GM21825 (cell line): Measurements from ENCODE around the gene TNFSF4.
A peak's percentile ranks its signal among the peaks of the same experiment; 100 is the strongest.
"Not testable (repeated sequence)": the region's sequence is repeated elsewhere in the genome, so short reads cannot be mapped to it uniquely, and the experiment has no call there.

Experiments
- ATAC-seq: cut with Tn5 transposase; IDR thresholded peaks from one replicate; pipeline ENCODE4 v1.9.1; 2021; ENCODE audit warnings: mild to moderate bottlenecking, moderate library complexity; ENCODE audit not compliant: unreplicated experiment

Gene TNFSF4

GRCh38 chr1:173206816-173207568 is at the start of gene TNFSF4:
Gene TNFSF4, minus strand, starts transcription at chr1:173207331. Its CDS starts 155 bp downstream, at chr1:173207176.
- no peak for ATAC-seq

DNA sequence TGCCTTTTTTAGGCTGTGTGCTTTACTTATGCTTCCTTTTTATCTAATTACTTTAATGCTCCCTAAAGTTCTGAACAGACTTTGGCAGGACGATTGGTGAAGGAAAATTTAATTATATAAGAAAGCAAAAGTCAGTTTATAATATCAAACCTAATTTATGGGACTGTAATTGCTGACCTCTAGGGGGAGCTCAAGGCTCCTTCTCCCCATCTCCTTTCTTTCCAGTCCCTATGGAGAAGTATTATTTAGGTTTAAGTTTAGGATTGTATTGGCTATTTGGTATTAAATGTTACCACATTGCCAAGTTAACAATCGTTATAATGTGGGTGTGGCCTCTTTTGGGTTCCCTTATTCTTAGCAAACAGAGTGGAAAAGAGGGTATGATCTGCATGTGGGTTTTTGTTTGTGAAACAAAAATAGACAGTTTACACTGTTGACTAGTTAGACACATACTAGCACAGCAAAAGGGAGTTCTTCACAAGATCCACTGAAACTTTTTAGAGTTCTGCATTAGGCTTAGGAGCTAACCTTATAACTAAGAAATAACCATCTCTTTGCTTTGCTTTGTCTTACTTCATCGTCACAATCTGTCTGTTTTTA is 48.2 kb upstream of the TNFSF4 start:
- ATAC-seq = no peak

- ATAC-seq = no peak
Measured at GRCh38 chr1:173253046-173253445, 45.9 kb upstream of the TNFSF4 start.

DNA sequence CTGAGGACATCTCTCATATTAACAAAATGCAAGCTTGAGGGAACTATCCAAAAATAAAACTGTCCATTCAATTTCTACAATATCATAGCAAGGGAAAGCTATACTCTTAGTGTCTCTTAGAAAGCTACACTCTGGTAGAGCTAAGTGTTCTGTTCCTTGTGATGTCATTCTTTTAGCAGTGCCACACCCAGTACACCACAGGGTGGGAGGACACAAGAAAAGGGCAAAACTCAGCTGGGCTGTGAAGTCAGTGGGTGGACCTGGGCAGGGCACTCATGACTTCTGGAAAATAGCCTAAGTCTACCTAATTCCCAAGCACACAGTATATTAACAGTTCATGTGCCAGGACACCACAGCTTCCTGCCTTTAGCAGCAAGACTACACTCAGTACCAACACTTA is 42.2 kb upstream of the TNFSF4 start:
- ATAC-seq = no peak

DNA sequence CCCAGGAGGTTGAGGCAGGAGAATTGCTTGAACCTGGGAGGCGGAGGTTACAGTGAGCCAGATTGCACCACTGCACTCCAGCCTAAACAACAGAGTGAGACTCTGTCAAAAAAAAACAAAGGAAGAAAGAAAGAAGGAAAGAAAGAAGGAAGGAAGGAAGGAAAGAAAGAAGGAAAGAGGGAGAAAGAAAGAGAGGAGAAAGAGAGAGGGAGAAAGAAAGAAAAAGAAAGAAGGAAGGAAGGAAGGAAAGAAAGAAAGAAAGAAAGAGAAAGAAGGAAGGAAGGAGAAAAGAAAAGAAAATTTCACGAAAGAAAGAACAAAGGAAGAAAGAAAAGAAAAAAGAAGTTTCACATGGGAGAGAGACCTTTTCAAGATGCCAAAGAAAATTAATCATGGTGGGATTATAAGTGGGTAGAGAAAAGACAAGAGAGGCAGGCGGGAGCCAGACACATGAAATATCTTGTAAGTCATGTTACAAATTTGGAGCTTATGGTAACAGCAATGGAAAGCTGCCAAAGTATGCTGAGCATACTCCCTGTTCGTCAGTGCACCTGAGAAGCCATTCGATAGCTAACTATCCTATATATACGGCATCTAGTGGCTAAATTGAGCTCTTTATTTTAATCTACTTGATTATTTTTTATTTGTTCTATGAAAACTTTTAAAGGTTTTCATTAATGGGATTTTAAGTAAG is 41.3 kb upstream of the TNFSF4 start:
- no peak for ATAC-seq

GRCh38 chr1:173245892-173246291 is 38.8 kb upstream of the TNFSF4 start:
- no peak for ATAC-seq

- no peak for ATAC-seq
Measured at GRCh38 chr1:173243300-173243699, 36.2 kb upstream of the TNFSF4 start.

GRCh38 chr1:173241528-173242347 is 34.6 kb upstream of the TNFSF4 start:
- ATAC-seq = no peak

GRCh38 chr1:173240609-173241008 is 33.5 kb upstream of the TNFSF4 start:
- ATAC-seq = no peak

DNA sequence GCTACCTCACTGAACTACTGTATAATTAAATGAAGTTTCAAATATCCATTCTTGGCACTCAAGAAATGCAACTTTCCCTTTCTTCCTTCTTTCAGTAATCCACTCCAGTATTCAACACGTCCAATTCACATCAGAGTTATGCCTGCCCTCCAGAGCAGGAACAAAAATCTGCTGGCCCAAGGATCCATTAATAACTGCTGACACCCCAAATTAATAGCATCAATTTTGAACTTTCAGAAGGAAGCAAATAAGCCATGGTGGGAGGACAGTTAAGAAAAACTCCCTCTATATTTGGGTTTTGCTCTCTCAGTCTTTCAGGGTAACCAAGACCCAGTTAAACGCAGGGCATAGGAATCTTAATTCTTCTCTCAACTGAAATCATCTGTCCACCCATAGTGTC is 31.9 kb upstream of the TNFSF4 start:
- ATAC-seq = no peak

- ATAC-seq = no peak
Measured at GRCh38 chr1:173234899-173235298, 27.8 kb upstream of the TNFSF4 start.

GRCh38 chr1:173234434-173234833 is 27.3 kb upstream of the TNFSF4 start:
- not testable (repeated sequence) for ATAC-seq

- ATAC-seq = not testable (repeated sequence)
Measured at GRCh38 chr1:173229031-173229430, 21.9 kb upstream of the TNFSF4 start.

DNA sequence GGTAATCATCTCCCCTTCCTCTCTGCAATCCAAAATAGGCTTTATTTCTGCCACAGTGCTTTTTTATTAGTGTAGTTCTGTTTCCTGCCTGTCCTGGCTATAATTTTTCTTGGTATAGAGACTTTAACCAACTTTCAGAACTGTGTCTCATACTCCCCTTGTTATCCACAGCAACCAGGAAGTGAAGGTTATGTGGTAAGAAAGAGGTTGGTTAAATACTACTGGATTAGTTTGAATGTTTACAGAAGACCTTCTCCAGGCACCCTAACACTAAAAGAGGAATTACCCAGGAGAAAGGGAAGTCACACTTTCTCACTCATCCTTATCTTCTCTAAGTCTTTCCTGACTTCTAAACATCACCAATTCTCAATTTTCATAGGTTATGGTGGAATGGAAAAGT is 17.8 kb upstream of the TNFSF4 start:
- no peak for ATAC-seq

DNA sequence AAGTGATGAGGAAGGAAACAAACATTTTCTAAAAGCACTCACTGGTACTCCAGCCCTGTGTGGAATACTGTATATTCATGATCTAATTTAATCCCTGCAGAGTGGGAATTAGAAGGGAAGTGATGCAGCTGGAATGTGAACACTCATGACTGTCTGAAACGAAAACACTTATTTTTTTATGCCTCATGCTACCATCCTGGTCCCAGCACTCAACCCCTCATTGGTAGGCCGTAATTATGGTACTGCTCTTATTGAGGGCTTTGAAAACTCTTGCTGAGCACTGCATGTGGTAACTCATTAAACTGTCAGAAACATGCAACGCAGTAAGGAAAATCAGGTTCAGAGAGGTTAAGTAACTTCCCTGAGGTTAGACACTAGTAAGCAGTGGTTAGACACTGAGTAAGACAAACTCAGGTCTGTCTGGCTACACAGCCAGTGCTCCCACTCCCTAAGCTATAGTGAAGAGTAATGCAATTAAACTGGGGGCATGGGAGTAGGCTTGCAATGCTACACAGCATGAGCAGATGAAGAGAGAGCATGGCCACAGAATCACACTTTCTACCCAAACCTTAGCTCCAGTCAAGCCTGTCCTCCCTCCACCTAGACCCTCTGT is 17.3 kb upstream of the TNFSF4 start:
- no peak for ATAC-seq

GRCh38 chr1:173223031-173223380 is 15.9 kb upstream of the TNFSF4 start:
- no peak for ATAC-seq

GRCh38 chr1:173222149-173223030 is 15.3 kb upstream of the TNFSF4 start:
- peak; percentile 47 for ATAC-seq

GRCh38 chr1:173220157-173220556 is 13.0 kb upstream of the TNFSF4 start:
- ATAC-seq = no peak

- ATAC-seq = no peak
Measured at GRCh38 chr1:173213665-173214064, 6.5 kb upstream of the TNFSF4 start.

- peak; percentile 75 for ATAC-seq
Measured at GRCh38 chr1:173212952-173213491, 5.9 kb upstream of the TNFSF4 start.
